Muscle of back (tissue), 11 donors: ENCODE results near the gene IMPA2. TPM values are rescaled to one million over a fixed set of nuclear protein-coding genes. Genes with fewer than 3 reads are reported as not detected.
A peak's percentile ranks its signal among the peaks of the same experiment; 100 is the strongest.
"Not testable (repeated sequence)": the region's sequence is repeated elsewhere in the genome, so short reads cannot be mapped to it uniquely, and the experiment has no call there.

Source experiments
- DNase-seq, 3 donors: peaks; one replicate each; pipeline versions ENCODE4 v3.0.0 to v3.0.0-alpha.2; 2013
- polyA plus RNA-seq, 10 donors: library from polyadenylated mRNA; unstranded; fragments of 120-200 nt; gene quantifications; one replicate each; pipeline ENCODE4 v1.2.1, GENCODE V29; 2013; ENCODE audit not compliant: insufficient read length in 10 of 10

IMPA2 gene
- polyA plus RNA-seq, 10 donors, result 17.9 to 26.0 (median 19.7) TPM

DNA sequence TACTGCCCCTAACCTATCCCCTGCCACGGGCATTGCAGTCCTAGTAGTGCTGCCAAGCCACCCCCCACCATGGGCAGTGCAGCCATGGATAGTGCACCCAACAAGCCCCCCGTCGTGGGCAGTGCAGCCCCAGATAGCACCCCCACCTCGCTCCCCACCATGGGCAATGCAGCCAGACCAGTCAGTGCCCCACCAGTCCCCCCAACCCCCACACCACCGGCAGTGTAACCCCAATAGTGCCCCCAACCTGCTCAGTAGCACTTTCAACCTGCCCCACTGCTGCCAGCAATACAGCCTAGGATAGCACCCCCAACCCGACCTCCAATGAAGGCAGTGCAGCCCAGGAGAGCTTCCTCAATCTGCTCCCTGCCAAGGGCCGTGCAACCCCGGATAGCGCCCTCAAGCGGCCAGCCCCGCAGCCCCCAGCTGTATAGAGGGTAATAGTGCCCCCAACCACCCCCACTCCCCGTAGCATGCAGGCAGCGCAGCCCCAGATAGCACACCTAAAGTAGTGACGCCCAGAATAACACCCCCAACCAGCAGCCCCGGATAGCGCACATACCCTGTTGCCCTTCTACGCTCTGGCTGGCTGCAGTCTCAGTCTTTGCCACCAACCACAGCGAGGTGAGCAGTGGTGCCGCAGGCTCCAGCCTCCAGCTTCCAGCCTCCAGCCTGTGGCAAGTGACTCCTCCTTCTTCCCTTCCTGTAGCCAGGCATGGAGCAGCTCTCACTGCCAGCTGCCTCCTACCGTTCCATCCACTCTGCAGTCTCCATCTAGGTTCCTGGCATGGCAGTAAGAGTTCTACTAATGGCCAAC lies 66.9 kb downstream of the IMPA2 start:
- DNase-seq, result peak in 1 of 3 donors; percentile 11

DNA sequence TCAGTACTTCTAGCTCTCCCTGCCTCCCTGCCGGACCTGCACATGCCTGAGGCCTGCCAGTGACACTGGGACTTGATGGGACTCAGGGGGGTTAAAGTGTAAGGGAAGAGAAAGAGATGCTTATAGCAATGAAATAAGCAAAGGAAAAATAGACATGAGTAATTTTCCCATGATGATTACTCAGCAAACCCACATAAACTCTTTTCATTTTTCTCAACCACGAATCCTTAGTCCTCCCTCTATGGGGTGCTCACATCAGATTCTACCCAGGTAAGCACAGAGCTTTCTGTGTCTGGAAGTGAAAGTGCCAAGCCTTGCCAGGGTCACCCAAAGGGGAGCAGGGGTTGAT lies 67.5 kb downstream of the IMPA2 start:
- peak in 1 of 3 donors; percentile 37 for DNase-seq

DNA sequence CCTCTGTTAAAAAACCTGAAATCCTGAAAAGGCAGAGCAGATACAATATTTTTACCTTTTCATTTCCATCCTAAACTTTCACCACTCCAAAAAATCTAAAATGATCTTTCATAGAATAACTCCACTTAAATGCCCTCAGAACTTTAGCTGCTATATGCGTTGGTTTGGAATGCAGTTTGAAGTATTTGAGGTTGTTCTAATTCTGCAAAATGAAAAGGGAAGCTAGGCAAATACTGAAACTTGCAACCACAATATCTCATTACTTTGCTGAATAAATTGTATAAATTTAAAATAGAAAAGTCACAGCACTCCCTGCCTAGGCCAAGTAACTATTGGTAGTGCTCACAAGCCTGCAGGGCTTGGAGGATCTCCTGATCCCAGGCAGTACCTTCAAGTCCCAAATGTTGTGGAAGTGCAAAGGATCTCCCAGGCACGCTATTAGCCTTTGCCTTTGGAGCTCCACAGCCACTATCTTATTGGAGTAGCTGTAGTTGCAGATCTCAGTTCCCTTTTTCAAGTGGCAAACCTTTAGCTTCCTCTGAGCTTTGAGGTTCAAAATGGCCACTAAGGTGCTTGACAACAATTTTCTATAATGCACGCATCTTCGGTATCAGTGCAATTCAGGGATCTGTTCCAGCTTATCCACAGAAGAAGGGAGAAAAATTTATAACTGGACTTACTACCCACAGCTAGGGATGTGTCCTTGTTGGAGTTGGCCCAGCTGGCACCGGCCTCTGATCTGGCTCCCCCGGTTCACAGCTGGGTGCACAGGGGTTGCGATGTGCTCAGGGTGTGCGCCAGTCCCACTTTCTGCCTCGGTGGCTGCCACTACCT lies 68.9 kb downstream of the IMPA2 start:
- DNase-seq, result no peak

DNA sequence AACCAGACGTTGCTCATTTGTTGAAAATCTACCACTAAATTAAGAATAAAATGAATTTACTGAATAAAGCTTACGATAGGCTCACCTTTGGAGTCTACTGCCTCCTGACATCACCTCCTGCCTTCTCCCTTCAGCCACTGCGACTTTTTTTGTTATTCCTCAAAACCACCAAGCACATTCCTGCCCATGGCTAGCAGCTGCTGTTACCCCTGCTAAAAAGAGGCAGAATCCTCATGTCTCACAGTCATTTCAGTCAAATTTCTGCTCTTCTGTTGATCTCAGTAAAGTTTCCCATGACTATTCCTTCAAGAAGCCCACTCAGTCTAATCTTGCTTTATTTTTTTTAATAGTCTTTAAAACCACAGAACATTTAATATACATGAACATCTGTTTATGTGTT lies 71.6 kb downstream of the IMPA2 start:
- DNase-seq, result no peak

DNA sequence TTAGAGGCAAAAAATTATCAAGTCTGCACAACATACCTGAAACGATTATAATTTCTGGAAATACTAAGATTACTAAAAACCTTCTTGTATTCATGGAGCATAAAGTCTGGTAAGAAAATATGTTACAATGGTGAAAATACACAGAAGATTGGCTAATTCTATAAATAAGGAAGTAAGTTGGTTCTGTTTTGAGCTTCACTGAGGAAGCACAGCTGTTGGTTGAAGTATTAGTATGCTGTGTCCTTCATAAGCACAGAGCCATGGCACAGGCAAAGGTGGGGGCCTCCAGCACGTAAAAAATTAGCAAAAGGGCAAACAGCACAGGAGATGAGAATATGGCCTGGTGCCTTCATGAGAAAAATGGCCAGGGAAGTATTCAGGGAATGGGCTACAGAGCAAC lies 72.0 kb downstream of the IMPA2 start:
- peak in 1 of 3 donors; percentile 16 for DNase-seq

DNA sequence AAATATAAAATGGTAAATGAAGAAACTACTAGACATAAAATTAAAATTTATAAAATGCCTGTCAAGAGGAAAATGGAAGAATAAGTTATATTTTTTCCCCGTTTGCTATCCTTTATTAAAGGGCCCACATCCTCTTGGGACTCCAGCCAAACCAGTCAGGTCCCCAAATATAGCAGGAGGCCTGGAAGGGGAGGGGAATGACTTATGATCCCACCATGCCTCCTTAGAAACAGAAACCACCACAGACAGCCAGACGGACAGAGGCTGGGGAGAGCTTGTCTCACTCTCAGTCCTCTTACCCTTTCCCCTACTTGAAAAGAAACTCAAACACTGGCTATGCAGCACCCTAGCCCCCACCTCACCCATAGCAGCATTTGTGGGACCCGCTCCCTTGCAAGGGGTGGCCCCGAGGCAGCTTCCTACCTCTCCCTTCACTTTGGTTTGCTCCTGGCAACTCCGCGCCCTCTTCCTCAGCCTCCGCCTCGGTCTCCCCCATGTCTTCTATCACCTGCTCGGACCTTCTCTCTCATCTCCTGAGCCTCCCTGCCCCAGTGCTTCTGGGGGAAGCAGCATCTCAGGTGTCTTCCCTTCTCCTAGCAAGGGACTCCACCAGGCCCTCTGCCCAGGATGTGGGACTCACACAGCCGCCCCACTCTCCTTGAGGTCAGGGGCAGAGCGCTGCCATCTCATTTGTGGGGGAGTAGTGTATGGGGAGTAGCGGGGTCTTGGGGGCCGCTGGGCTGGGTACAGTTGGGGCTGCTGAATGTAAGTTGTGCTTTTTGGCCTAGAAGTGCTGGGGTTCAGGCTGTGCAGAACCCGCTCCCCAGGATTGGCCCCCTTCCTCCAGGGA lies 75.0 kb downstream of the IMPA2 start:
- no peak for DNase-seq

DNA sequence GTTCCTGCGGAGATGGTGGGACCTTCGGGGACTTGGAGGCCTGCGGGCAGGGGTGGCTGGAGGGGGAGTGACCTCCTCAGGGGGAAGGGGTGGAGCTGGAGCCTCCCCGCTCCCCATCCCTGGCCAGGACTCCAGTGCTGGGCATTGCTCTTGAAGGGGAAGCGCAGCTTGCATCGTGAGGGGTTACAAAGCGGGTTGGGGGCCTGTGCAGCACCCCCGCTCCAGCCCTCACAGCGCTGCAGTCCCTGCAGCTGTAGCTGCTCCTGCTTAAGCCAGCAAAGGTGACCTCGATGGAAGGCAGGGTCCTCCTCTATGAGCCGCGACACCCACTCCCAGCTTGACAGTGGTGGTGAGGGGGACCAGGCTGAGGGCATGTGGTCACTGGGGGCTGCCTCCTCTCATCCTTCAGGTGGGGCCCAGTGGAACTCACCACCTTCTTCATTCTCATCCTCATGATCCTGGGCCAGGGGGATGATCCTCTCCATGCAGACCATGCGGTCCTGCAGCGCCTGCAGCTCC lies 75.6 kb downstream of the IMPA2 start:
- no peak for DNase-seq

DNA sequence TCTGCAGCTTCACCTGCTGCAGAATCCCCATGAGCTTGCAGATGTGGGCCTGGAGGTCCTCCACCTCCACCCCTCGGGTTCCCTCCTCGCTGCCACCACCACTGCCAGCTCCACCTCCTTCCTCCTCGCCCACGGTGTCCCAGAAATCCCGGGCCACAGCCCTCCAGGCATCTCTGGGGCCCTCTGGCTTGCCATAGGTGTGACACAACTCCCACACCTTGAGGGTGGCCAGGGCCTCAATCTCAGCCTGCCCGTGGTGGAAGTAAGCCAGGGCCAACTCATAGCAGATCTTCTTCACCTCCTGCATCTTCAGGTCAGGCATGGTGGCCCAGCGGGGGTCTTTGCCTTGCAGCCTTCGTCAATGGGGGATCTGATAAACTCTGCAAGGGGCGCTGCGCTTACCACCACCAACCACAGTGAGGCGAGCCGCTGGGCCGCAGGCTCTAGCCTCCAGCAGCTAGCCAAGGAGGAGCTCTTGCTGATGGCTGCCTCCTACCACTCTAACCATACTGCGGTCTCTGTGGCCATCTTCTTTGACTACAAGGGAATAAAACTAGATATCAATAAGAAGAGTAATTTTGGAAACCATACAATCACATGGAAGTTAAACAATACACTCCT lies 76.2 kb downstream of the IMPA2 start:
- DNase-seq, result no peak

DNA sequence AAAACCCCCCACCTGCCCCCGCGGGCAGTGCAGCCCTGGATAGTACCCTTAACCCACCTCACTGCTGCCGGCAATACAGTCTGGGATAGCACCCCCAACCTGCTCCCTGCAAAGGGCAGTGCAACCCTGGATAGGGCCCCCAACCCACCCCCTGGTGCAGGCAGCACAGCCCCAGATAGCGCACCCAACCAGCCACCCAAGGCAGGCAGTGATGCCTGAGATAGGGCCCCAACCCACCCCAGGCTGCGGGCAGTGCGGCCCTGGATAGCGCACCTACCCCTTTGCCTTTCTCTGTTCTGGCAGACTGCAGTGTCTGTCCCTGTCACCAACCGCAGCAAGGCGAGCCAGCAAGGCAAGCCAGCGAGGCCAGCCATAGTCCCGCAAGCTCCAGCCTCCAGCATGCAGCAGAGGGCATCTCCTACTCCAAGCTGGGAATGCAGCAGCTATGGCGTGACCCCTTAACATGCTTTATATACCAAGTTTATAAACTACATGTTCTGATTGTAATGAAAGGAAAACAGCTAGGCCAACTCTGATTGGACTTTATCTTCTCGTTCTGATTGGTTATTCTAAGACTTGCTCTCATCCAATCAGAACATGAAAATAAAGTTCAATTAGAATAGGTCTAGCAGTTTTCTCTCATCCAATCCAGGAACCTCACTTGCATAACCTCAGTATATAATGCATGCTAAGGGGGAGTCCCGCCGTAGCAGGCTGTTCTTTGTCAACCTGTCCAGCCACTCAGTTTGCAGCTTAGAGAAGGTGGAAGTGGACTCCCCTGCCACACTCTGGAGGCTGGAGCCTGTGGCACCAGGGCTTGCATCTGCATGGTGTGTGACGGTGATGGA lies 78.3 kb downstream of the IMPA2 start:
- no peak for DNase-seq

DNA sequence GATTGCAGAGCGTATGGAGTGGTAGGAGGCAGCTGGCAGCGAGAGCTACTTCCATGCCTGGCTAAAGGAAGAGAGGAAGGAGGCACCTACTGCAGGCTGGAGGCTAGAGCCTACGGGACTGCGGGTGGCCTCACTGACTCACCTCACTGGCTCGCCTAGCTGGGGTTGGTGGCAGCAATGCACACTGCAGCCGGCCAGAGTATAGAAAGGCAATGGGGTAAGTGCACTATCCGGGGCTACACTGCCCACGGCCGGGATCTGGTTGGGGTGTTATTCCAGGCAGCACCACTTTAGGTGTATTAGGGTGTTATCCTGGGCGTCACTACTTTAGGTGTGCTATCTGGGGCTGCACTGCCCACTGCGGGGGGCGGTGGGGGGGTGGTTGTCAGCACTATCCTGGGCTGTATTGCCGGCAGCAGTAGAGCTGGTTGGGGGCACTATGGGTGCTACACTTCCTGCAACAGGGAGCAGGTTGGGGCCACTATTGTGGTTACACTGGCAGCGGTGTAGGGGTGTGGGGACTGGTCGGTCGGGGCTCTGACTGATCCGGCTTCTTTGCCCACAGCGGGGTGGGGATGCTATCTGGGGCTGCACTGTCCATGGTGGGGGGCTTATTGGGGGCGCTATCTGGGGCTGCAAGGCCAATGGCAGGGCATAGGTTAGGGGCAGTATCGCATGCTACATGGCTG lies 79.0 kb downstream of the IMPA2 start:
- no peak for DNase-seq

DNA sequence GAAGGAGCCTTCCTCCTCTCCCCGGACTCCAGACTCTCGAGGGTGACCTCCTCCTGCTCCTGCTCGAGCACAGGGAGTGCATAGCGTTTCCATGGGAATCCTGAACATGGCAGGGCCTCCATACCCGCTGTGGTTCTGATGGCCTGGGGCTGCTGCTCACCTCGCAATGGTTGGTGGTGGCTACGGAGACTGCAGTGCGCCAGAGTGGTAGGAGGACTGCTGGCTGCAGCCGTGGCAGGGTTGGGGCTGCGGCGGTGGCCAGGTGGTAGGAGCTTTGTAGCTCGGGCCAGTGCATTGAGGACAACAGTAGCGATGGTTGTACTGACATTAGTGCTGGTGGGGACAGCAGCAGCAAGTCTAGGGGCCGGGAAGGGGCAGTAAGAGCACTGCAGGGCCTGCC lies 80.4 kb downstream of the IMPA2 start:
- no peak for DNase-seq

DNA sequence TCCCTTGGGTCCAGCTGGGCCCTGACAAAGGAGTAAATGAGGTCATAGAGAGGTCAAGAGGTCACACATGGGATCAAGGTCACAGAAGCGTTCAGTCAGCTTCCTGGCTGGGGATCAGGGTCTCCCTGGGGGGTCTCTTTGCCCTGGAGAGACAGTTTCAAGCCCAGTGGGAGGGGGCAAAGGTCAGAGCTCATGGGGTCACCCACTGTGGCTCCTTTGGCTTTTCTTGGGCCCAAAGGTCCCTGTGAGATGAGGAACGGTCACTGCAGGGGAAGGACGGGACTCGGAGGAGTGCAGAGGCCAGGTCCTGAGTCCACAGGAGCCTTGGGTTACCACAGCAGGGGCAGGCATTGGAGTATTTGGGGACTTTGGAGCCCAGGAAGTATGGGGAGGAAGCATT lies 81.7 kb downstream of the IMPA2 start:
- DNase-seq, result no peak

DNA sequence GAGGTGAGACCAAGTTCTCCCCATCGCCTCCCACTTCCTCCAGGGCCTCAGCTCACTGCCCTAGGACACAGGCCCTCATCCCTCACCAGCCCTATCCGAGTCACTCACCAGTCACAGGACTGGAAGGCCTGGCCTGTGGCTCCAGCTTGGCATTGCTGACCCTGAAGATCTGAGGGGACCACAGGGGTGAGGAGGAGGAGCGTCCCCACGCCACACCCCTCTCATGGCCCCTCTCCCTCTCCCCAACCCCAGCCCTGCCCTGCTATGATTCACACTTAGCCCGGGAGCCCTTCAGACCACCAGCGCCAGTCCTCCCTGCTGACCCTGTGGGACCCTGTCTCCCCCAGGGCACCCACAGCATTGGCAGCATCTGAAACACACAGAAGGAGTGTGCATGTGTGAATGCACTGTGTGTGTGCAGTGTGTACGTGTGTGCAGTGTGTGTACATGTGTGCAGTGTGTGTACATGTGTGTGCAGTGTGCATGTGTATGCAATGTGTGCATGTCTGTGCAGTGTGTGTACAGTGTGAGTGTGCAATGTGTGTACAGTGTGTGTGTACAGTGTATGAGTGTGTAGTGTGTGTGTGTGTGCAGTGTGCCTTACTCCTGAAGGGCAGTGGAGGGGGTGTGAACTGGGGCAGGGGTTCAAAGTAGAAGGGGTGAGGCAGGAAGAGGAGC lies 82.9 kb downstream of the IMPA2 start:
- no peak for DNase-seq

DNA sequence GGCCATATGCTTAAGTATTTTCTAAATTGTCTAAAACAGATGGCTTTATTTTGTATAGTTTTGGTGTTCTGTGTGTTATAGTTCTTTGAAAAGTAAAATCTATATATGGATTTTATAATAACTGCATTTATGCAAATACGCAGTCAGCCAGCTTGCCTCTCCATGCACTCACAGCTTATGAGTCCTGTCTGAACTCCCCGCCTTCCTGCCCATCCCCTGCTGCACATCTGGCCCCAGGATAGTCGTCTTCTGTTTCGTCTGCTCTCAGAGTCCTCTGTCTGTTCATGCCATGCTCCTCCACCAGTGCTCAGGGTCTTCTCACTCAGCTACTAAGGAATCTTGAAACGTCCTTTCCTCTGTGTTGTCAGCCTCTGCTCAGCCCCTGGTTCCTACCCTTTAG lies 84.1 kb downstream of the IMPA2 start:
- DNase-seq, result no peak

DNA sequence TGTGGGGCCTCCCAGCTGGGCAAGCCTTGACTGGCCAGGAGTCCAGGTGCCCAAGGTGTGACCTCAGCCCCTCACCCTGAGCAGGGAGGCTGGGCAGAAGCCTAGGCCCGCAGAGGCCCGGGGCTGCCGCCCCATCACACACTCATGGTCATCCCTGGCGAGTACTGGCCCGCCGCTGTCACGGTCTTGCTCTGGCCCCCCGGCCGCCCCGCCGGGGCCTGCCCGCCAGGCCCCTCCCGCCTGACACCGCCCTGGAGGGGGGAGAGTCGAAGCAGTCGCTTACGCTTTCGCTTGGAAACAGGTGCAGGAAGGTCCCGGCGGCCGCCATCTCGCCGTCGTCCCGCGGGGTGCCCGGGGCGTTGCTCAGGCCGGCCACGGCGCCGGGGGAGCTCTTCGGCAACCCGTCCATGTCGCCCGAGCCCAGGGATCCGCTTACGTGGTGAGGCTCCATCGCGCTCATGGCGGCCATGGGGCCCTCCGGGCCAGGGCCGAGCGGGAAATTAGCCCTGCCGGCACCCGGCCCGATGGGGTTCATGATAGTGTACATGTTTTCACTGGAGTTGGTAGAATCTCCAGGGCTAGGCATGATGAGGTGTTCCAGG lies 85.7 kb downstream of the IMPA2 start:
- DNase-seq, result no peak

DNA sequence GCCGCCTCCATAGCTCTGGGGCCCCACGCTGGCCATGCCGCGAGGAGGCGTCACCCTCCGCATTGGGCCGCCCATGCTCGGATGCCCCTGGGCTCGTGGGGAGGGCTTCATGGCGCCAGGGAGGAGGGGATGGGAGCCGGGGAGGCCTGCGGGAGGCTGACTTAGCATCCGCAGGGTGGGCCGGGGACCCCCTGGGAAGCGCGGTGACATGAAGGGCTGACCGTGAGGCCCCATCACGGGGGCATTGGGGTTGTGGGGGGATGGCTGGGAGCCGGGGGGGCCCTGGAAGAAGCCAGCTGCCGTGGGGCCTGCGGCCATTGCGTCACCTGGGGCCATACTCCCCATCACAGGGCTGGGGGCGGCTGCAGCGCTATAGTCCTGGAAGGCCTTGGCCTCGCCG lies 86.4 kb downstream of the IMPA2 start:
- no peak for DNase-seq

DNA sequence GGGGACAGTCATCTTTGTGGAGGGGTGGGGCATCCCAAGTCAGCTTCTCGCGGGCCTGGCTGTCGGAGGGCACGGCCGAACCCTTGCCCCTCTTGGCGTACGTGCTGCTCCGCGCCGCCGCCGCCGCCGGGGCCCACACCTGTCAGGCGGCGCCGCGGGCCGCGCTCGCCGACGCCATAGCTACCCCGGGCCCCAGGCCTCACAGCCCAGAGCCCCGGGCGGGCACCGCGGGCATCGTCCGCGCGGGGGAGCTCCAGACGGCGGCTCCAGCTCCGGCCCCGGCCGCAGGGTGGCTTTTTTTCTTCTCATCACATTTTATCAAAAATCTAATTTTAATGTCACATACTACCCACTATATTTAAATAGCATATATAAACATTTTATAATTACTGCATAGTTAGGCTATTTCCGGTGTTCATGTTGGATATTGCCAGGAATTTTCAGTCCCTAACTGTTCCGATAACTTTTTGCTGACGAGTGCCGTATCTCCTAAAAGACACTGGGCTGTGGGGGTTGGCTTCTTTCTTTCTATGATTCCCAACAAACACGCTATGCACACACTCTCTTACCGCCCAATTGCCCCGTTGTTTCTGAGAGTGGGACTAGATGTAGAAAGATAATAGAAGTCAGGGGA lies 87.1 kb downstream of the IMPA2 start:
- not testable (repeated sequence) for DNase-seq

DNA sequence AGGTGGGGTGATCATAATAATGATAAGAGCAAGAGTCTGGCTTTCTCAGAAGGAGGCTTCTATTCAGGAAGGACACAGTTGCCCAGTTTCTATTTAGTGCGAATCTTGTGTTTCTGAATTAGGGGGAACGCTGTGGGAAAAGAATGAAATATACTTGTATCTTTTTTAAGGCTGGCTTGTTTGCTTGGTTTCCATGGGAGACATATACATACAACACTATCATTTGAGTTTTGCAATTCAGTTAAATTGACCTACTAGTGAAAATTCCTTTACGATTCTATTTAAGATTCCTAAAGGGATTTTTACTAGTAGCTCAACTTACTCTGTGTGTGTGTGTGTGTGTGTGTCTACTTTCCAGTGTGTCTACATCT lies 87.6 kb downstream of the IMPA2 start:
- DNase-seq, result peak in 2 of 3 donors; percentile 28 to 53
